IMR-90 (cell line): Measurements from ENCODE around the gene HYPK.

ENCODE experiments used
- BHLHE40 ChIP-seq: fragments of 150-350 bp; IDR thresholded peaks from 2 replicates; pipeline ENCODE4 v1.6.1; 2016; ENCODE audit warnings: mild to moderate bottlenecking, low read depth, low read length
- CHD1 ChIP-seq: IDR thresholded peaks from 2 replicates; pipeline ENCODE4 v1.6.1; 2012; ENCODE audit warnings: low read depth, low read length, improper control_type of control experiment
- MAFK ChIP-seq: IDR thresholded peaks from 2 replicates; pipeline ENCODE4 v1.6.1; 2012; ENCODE audit warnings: low read depth, low read length, improper control_type of control experiment
- MAZ ChIP-seq: IDR thresholded peaks from 2 replicates; pipeline ENCODE4 v1.6.1; 2012; ENCODE audit warnings: low read depth, mild to moderate bottlenecking, low read length, improper control_type of control experiment, moderate library complexity, borderline replicate concordance
- NFE2L2 ChIP-seq: fragments of 150-350 bp; IDR thresholded peaks from 2 replicates; pipeline ENCODE4 v1.6.1; 2016; ENCODE audit warnings: low read depth, mild to moderate bottlenecking, low read length
- POLR2A ChIP-seq: IDR thresholded peaks from 2 replicates; pipeline ENCODE4 v1.6.1; 2012; ENCODE audit warnings: mild to moderate bottlenecking, low read depth, low read length
- RAD21 ChIP-seq: IDR thresholded peaks from 2 replicates; pipeline ENCODE4 v1.6.1; 2012; ENCODE audit warnings: low read length, improper control_type of control experiment
- SMC3 ChIP-seq: fragments of 150-350 bp; IDR thresholded peaks from 2 replicates; pipeline ENCODE4 v1.6.1; 2016; ENCODE audit warnings: low read depth, mild to moderate bottlenecking, antibody characterized with exemption, low read length, moderate library complexity
- TF ChIP-seq, protein P1 (sequence below): conservative IDR thresholded peaks from 2 replicates; pipeline ENCODE4 v1.5.1; 2012; ENCODE audit warnings: mild to moderate bottlenecking, low read depth, low read length, improper control_type of control experiment

DNA sequence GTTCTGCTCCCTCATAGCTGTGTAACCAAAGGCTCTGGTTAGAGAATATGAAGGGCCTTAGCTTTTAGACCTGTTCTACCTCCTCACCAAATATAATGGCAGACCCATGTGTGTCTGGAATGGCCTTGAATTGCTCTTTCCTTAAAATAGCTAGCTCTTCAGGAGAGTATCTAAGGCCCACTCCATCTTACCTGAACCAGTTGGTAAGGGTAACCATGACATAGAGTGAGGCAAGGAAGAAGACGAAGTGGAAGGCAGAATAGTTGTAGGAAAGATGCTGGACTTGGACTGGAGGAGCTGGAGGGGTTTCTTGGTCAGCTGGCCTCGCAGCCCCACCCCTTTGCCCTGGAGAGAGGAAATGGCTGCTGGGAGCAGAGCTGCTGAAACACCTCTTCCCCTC lies 5.2 kb upstream of the HYPK start:
- TF ChIP-seq POLR2A (no peak), NFE2L2 (no peak), RAD21 (no peak), CHD1 (no peak), MAZ (no peak), BHLHE40 (no peak), MAFK (no peak), SMC3 (no peak)
- TF ChIP-seq, protein P1, sequence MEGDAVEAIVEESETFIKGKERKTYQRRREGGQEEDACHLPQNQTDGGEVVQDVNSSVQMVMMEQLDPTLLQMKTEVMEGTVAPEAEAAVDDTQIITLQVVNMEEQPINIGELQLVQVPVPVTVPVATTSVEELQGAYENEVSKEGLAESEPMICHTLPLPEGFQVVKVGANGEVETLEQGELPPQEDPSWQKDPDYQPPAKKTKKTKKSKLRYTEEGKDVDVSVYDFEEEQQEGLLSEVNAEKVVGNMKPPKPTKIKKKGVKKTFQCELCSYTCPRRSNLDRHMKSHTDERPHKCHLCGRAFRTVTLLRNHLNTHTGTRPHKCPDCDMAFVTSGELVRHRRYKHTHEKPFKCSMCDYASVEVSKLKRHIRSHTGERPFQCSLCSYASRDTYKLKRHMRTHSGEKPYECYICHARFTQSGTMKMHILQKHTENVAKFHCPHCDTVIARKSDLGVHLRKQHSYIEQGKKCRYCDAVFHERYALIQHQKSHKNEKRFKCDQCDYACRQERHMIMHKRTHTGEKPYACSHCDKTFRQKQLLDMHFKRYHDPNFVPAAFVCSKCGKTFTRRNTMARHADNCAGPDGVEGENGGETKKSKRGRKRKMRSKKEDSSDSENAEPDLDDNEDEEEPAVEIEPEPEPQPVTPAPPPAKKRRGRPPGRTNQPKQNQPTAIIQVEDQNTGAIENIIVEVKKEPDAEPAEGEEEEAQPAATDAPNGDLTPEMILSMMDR, result no peak
